D721Med (cell line): ENCODE data around the gene SNX33.

Source experiments
- DNase-seq: peaks from one replicate; pipeline ENCODE4 v3.0.0; 2011; ENCODE audit warnings: low spot score; ENCODE audit not compliant: insufficient read length
- FAIRE-seq: peaks from 2 replicates; lab custom pipeline; 2011; peaks lifted over from hg19 to GRCh38; lab: Jason Lieb, UNC
- TF ChIP-seq, protein P1 (sequence below): IDR thresholded peaks from 2 replicates; pipeline ENCODE4 v1.5.1; 2012; ENCODE audit warnings: mild to moderate bottlenecking, control low read depth; ENCODE audit not compliant: insufficient read depth; ENCODE audit errors: missing control alignments

SNX33 gene

DNA sequence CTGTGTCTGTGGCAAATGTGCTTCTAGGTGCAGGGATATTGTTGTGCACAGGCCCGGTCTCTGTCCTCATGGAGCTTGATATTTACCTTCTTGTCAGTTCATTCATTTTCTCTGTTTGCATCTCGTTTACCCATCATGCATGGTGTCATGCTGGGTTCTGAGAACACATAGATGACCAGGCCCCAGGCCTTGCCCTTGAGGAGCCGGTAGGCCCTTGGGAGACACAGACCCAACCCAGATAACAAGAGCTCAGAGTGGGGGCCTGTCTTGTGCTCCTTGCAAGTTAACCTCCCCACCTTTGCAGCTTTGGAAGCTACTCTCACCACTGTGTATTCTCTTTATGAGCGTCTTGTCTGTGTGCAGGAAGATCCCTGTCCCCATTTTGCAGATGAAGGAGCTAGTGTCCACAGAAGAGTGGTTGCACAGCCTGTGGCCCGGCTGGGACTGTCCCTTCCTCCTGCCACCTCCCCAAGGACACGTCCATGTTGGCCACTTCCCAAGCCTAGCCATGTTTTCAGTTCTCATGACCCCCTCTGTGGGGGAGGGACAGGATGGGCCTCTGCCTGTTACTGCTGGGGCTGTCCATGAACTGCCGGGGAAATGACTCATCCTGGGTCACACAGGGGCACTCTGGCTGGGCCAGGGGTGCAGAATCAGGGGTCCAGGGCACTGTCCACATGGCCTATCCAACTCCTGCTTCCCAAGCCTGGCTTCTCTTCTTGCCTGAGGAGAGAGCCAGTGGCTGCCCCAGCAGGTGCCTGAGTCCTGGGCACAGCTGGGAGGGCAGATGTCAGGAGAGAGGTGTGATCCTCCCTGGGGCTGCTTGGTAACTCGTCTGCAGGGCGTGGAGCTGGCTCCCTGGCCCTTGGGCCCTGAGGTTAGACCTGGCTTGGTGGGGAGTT is 3.4 kb downstream of the SNX33 start:
- DNase-seq = no peak
- no peak for FAIRE-seq
- TF ChIP-seq, protein P1, sequence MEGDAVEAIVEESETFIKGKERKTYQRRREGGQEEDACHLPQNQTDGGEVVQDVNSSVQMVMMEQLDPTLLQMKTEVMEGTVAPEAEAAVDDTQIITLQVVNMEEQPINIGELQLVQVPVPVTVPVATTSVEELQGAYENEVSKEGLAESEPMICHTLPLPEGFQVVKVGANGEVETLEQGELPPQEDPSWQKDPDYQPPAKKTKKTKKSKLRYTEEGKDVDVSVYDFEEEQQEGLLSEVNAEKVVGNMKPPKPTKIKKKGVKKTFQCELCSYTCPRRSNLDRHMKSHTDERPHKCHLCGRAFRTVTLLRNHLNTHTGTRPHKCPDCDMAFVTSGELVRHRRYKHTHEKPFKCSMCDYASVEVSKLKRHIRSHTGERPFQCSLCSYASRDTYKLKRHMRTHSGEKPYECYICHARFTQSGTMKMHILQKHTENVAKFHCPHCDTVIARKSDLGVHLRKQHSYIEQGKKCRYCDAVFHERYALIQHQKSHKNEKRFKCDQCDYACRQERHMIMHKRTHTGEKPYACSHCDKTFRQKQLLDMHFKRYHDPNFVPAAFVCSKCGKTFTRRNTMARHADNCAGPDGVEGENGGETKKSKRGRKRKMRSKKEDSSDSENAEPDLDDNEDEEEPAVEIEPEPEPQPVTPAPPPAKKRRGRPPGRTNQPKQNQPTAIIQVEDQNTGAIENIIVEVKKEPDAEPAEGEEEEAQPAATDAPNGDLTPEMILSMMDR = no peak

DNA sequence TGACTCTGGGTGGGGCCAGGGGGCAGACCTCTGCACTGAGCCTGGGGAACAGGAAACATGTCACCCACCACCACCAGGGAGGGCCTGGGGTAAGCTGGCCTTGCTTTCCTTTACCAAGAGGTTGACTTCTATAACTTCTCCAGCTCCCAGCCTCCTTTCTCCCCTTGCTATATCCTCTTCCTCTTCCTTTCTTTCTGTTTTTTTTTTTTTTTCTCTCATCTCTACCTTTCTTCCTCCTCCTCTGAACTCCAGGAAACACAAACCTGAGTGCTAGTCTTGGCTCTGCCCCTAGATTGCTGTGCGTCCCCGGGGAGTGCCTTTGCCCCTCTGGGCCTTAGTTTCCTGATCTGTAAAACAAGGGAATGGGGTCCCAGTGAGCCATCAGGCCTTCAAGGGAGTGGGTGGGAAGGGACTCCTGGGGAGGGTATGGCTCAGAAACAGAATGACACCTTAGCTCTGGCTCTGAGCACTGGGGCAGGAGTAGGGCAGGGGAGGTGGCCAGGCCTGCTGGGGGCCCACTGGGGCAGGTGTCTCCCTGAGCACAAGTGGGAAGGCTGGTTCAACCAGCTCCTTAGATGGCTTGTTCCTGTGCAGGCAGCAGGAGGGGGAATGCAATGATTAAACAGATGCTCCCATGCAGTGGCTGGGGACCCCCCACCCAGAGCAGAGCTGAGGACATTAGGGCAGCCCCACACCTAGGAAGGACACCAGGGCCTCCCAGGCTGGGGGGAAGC is 4.3 kb downstream of the SNX33 start:
- FAIRE-seq (no peak), DNase-seq (no peak)
- TF ChIP-seq, protein P1 = no peak

DNA sequence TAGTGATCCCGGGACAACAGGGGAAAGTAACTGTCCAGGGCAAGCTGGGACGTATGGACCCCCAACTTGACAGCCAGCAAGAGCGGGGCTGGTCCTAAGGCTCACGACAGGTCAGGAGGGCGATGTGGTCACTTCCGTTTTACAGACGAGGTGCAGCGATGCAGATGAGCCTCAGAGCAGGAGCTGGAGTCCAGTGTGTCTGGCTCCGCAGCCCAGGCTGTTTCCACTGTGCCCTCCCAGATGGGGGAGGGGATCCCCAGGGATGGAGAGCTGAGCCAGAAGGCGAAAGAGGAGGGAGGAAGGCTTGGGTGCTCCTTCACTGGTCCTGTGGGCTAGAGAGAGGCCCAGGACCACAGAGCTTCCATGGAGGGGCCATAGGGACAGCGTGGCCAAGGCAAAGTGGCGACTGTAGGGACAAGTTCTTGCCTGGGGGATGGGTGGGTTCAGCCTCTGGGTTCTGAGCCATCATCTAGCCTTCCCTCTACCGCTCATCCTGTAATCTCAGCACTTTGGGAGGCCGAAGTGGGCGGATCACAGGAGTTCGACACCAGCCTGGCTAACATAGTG is 5.7 kb downstream of the SNX33 start:
- FAIRE-seq = no peak
- TF ChIP-seq, protein P1 = no peak

DNA sequence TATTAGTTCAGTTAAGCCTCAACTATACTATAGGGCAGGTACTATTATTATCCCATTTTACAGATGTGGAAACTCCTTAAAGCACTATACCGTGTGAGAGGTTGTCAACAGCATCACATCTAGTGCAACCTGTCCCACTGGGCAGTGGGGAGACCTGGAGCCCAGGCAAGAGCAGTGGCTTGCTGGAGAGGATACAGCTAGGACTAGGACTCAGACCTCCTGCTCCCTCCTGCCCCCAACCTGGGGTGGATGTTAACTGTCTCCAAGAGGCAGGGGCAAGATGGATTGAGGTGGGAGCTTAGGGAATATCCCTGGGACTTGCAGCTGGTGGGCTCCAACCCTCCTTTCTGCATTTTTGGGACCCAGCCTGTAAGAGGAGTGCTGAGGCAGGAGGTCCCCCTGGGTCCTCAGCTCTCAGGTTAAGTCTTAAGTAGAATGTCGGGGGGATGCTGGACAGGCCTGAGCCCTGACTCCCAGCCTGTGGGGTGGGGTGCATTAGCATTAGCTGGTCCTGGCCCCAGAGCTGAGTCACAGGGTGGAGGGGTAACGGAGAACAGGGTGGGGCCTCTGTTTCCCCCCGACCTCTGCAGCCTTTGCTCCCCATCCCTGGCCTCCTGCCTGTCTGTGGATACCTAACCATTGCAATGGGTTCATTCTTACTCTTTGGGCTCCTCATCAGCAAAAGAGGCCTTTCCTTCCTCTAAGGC is 6.6 kb downstream of the SNX33 start:
- DNase-seq = no peak
- FAIRE-seq = no peak
- TF ChIP-seq, protein P1 = no peak

More for the DNA sequence above, 5.7 kb downstream of the SNX33 start:
- no peak for DNase-seq

DNA sequence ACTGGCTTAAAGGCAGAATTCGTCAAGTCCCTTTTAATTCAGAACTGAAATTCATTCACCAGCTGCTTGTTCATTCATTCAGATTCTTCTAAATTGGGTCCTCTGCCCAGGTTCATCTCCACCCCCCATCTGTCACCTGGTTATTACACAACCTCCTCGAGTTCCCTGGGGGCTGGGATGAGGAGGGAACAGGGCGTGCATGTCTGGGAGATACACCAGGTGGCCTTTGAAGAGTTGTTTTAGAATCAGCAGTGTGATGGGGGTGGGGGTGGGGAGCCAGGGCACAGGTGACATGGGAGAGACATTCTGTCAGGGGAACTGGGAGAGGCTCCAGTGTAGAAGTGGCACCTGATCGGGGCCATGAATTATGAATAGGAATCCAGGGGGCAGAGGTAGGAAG is 8.2 kb downstream of the SNX33 start:
- TF ChIP-seq, protein P1 = no peak
- no peak for DNase-seq
- FAIRE-seq = no peak

DNA sequence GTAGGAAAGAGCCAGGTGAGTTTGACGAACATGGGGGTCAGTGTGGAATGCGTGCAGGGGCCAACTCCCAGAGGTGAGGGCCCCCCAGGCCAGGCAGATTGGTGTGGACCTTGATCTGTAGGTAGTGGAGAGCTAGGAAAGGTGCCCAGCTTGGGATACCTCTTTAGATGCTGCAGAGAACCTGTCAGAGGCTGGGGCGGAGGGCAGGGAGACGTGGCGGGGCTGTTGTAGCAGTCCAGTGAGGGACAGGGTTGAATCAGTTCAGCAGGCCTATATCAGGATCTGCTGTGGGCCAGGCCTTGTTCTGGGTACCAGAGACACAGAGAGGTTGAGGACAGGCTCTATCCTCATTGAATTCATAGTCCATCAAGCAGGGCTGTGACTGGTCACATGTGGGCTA is 8.6 kb downstream of the SNX33 start:
- TF ChIP-seq, protein P1 = no peak
- FAIRE-seq (no peak), DNase-seq (no peak)
